HG03460 (cell line): ENCODE data around the gene ST6GALNAC6.
"Not testable (repeated sequence)": the region's sequence is repeated elsewhere in the genome, so short reads cannot be mapped to it uniquely, and the experiment has no call there.

Experiments used
- ATAC-seq: cut with Tn5 transposase; IDR thresholded peaks from one replicate; pipeline ENCODE4 v1.9.1; 2021; ENCODE audit not compliant: unreplicated experiment

ST6GALNAC6 gene

DNA sequence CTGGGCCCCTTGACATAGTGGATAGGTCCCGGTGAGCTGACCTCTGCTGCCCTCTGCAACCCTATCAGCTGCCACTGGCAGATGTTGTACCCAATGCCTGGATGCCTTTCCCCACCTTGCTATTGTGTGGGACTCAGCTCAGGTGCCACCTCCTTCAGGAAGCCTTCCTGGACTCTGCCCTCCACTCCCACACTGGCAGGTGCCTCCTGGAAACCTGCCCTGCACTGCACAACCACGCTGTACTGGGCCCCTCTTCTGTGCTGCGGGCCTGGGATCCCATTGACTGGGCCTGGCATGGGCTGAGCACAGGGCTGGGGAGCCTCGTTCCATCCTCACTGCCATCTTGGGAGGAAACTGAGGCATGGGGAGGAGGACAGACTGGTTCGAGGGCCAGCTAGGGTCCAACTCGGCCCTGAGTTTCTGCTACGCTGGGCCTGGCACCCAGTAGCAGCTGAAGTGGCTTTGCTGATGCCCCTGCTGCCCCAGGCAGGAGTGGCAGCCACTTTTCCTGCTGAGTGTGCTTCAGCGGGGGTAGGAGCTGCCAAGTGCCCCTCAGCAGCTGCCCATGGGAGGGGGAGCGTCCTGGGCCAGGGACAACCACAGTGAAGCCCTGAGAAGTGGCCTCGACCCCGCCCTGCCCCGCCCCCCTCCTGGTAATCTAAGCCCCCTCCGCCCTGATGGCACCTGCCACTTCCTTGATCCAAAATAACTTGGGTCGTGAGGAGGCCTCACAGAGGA lies 23.2 kb downstream of the ST6GALNAC6 start:
- no peak for ATAC-seq

DNA sequence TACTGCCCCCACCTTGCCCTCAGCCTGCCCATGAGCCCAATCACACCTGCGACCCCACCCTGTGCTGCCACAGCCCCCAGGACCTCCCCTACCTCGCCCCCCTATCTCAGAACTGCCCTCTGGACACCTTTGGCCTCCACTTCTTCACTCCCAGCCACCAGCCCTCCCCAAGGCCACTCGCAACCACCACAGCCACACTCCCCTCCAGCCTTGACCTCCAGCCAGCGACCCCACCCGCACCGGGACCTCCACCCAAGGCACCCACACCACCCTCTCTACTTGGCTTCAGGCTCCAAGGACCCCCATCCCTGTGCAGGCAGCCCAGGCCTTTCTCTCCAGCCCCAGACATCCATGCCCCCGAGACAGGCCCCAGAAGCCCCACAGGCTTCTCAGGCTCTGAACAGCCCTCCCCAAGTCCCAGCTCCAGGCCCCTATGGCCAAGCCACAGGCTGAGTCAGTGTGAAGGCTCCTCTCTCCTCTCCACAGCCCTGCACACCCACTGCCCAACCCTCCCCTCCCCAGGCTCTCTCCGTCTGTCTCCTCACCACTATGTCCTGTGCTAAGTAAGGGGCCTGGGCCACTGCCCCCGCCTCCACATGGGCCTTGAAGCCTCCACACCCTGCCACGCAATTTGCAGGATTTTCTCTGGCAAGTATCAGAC lies 24.0 kb downstream of the ST6GALNAC6 start:
- ATAC-seq = no peak

DNA sequence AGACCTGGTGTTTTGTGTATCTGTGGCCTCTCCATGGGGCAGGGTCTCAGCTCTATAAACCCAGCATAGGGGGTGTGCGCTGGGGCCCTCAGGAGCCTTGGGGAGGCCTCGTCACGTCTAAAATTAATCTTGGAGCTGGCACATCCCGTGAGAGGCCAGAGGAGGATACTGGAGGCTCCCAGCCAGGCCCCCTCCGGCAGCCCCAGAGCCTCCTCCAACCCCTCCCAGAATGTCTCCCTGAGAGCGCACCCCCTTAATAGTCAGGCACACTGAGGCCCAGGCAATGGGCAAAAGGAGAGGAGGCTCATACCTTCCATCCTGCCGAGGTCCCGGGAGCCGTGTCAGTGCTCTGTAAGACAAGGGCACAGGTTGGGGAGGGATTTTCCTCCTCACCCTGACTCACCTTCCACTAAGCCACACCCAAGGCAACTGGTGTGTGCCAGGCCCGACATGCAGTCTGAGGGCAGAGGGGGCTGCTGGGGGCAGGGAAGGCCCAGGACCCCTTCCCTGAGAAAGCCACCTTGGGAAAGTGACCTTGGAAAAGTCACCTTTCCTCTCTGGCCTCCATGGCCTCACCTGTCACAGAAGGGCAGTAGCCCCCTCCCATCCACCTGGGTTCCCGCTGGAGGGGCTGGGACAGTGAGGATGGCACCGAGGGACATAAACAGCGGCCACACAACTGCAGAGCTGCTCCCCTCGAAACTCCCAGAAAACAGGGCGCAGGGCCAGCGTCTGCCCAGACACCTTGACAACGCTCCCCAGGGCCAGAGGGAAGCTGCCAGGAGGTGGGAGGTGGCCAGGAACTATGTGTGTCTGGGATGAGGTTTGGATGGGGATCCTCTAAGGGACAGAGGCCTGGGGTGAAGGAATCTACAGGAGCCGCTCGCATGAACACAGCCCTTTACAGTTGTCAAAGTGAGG lies 24.8 kb downstream of the ST6GALNAC6 start:
- no peak for ATAC-seq

DNA sequence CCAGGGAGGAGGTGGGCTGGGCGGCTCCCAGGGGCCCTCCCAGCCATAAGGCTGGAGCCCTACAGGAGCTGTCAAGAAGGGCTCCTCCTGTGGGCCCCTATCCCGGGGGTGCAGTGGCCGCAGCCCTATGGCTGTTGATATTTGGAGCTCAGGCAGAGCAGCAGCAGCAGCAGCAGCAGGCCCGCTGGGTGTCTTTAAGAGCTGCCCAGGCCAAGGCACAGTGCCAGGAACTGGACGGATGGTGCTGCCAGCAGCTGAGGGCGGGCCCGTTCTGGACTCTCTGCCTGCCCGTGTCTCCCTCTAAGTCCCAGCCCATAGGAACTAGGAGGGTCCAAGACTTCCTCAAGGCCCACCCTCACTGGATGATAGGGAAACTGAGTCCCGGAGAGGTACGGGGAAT lies 25.5 kb downstream of the ST6GALNAC6 start:
- ATAC-seq = no peak

DNA sequence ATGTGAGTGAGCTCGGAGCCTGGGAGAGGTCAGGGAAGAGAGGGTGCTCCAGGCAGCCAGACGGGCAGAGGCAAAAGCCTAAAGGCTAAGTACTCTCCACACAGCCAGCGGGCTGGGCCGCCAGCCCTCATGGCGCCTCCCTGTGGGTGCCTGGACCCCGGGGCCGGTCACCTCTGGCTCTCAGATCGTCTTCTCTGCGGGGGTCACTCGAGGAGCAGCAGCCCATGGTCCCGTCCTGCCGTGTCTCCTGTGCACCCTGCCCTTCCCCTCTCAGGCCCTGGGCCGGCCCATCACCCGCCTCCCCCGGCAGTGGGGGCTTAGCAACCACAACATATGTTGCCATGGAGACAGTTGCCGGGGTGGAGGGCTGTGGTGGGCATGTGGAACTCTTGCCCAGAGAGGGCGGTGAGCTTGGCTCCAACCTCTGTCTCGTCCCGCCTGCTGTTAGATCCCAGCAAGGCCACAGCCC lies 26.1 kb downstream of the ST6GALNAC6 start:
- no peak for ATAC-seq

DNA sequence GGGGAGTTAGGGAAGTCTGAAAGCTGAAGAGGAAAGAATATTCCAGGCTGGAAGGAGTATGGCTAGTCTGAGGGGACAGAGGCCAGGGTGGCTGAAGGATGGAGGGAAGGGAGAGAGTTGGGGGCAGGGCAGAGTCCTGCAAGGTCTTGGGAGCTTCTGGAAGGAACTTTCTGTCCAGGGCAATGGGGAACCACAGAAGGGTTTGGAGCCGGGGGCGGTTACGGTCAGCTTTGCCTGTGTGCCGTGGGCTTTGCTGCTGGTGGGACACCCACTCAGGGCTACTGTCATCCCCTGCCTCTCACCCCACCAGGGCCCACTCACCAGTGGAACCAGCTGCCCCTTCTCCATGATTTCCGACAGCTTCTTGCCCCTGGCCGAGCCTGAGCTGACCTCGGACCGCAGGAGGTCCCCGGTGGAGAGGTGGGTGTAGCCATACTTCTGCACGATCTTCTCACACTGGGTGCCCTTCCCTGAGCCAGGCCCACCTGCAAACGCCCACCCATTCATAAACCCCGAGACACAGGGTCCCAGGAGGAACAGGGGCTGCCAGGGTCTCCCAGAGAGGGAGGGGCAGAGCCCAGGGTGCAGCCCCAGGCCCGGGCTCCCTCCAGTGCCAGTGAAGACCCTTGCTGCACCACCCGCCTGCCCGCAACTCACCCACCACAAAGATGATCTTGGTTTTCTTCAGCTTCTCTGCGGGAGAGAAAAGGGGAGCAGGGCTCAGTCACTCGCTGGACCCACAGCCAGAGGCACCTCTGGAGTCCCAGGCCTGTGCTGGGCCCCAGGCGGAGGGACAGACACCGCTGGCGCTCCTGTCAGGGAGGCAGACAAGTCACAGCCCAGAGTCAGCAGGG lies 26.8 kb downstream of the ST6GALNAC6 start:
- no peak for ATAC-seq

DNA sequence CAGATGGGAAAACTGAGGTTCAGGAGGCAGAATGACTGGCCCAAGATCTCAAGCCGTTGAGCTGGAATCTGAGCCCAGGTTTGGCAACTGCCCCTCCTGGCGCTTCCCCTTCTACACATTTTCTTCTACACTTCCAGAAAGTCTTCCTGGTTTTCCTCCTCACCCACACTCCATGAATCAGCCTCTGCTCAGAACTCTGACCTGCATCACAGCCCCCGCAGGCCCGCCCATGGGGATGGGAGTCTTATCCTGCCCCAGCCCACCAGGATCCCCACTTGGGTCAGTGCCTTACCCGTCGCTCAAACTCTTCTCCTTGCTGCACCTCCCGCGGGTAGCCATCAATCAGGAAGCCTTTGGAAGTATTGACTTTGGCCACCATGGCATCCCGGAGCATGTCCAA lies 27.9 kb downstream of the ST6GALNAC6 start:
- no peak for ATAC-seq

DNA sequence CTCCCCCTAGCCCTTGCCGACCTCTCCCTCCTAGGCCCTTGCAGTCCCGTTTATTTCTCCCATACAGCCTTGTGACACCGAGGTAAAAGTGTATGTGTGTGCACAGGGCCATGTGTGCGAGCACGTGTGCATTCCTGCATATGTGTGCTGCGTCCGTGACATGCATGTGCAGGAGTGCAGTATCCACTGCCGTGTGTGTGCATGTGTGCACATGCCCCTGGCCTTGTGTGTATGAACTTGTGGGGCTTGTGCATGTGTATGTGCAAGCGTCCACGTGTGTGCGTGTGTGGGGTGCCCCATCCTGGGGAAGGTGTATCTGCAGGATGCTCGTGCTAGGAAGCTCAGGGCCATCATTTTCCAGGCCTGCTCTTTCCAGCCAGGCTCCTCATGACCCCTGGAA lies 28.5 kb downstream of the ST6GALNAC6 start:
- ATAC-seq = no peak

DNA sequence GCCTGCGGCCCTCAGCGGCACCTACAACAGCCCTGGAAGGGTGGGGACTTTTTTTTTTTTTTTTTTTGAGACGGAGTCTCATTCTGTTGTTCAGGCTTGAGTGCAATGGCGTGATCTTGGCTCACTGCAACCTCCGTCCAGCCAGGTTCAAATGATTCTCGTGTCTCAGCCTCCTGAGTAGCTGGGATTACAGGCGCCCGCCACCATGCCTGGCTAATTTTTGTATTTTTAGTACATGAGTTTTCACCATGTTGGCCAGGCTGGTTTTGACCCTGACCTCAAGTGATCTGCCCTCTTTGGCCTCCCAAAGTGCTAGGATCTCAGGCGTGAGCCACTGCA lies 29.3 kb downstream of the ST6GALNAC6 start:
- ATAC-seq = not testable (repeated sequence)

DNA sequence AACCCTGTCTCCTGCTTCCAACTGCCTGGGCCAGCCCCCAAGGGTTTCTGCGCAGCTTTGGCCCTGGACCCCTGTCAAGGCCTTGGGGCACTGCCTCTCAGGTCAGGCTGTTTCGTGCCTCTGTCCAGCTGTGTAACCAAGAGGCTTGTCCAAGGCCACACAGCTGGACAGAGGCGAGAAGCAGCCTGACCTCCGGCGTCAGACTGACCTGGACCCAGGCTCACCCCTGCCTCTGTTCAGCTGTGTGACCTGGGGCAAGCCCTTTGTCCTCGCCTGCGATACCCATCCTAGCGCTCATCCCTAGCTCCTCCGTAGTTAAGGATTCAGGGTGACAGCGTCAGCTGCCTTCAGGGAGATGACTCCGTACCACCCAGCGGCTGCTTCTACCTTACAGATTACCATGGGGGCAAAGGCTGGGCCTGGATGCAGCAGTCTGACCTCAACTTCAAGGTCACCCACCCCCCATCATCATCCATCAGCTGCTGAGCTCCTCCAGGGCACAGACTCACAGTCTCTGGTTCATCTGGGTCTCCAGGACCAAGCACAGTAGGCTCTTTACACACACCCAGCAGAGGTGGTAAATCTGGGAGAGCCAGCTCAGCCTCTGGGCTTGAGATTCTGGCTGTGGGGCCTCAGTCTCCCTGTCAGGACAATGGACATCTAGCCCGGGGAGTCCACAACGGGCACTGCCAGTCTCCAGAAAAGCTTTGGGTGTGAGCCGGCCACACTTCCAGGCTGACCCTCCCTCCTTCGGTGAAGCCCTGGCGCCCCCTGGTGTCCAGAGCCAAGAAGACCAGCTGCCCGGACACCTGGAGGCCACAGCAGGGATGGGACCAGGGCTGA lies 29.9 kb downstream of the ST6GALNAC6 start:
- ATAC-seq = peak; percentile 53

DNA sequence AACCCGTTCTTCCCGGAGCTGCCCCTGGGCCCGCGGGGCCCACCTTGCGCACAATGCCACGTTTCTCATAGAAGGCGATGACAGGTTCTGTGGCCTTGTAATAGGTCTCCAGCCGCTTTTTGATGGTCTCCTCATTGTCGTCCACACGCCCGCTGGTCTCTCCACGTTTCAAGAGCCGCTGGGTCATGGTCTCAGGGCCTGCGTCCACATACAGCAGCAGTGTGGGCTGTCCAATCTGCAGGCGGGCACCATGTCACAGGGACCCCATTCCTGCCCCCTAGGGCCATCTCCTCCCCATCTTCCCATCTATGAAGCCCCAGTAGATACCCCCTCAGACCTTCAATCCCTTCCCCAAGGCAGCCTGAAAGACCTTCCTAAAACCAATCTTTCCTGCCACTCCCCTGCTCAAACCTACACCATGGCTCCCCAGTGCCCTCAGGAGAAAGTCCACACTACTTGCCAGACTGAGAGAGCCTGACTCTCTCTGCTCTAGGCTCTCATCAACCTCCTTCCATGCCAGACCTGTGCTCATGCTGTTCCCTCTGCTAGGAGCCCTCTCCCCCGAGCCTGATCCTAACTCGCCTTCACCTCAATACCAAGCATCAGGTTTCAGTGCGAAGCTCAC lies 31.0 kb downstream of the ST6GALNAC6 start:
- ATAC-seq = no peak

DNA sequence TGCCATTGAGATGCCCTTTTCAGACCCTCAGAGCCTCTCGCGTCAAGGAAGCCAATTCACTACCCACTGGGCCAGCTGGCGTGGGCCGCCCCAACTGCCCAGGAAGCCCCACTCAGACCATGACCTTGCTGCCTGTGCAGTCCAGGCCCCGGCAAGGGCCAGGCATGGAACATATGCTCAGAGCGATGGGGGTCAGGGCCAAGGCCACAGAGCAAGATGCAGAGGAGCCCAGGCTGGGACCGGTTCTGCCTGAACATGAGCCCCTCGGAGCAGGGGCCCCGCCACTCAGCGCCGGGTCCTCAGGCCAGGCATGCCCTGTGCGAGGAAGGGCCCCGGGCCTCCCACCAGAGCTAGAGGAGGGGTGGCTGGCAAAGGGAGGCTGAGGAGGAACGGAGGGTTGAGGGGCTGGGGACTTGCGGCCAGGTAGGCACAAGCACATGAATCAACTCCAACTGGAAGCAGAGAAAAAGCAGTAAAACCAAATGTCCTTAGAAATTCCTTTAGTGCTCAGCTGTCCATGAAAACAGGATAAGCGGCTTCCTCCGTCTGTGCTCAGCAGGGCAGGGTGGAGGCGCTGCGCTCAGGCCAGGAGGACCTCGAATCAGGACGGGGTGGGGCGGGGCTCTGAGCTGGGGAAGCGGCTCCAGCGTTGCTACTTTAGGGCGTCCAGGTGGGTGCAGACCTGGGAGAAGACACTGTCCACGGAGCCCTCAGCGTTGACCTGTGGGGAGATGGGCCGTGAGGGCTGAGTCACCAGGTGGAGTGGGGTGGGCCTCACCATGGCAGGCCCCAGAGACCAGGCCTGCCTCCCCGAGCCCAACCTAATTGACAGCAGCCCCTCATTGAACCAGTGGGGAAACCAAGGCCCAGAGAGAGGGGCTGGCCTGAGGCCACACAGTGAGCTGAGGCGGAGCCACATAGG lies 31.8 kb downstream of the ST6GALNAC6 start:
- ATAC-seq = no peak

DNA sequence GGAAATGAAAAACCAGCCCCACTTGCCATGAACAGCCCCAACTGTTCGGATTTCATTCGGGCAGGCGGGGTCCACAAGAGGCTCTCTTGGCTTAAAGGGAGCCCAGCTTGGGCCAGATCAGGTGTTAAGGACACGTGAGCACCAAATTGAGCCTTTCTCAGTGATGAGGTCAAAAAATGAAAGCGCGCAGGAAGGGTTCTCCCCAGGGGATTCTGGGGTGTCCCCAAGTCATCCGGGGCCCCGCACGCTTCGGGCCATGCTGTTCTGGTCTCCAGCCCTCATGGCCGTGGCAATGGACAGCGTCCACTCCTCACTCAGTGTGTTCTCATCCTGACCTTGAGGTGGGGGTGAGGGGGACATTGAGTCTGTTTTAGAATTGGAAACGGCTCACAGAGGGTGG lies 32.9 kb downstream of the ST6GALNAC6 start:
- no peak for ATAC-seq

DNA sequence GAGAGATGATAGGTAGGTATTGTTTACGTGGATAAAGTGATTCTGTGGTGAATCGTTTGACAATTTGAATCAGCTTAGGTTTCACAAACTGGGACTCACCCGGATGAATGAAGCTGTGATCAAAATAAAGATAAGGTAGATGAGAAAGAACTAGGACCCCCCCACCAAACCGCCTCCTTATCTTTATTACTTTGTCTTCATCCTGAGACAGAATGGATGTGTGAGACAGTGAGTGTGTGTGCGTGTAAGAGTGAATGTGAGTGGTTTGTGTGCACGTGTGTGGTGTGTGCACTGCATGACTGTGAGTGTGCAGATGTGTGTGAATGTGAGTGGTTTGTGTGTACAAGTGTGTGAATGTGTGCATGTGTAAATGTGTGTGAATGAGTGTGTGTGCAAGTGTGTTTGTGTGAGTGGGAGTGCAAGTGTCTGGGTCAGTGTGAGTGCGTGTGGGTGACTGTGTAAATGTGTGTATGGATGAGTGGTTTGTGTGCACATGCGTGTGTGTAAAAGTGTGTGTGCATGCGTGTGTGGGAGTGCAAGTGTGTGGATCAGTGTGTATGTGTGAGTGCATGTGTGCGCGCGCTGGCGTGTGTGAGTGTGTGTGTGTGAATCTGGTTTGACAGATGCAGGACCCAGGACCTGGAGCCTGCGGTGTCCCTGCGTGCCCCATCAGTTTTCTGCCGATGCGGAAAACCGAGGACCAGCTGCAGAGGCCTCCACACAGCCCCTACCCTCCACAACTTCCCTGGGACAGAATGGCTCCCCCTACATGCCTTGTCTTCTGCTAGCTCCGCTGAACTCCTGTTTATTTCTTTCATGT lies 33.5 kb downstream of the ST6GALNAC6 start:
- no peak for ATAC-seq

DNA sequence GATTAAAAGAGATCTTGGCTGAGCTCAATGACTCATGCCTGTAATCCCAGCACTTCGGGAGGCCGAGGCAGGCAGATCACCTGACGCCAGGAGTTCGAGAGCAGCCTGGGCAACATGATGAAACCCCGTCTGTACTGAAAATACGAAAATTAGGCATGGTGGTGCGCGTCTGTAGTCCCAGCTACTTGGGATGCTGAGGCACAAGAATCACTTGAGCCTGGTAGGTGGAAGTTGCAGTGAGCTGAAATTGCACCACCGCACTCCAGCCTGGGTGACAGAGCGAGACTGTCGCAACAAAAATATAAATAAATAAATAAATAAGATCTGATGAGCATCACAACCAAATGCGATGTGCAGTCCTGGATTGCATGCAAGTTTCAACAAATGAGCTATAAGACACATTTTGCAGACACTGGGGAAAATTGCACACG lies 36.2 kb downstream of the ST6GALNAC6 start:
- no peak for ATAC-seq

DNA sequence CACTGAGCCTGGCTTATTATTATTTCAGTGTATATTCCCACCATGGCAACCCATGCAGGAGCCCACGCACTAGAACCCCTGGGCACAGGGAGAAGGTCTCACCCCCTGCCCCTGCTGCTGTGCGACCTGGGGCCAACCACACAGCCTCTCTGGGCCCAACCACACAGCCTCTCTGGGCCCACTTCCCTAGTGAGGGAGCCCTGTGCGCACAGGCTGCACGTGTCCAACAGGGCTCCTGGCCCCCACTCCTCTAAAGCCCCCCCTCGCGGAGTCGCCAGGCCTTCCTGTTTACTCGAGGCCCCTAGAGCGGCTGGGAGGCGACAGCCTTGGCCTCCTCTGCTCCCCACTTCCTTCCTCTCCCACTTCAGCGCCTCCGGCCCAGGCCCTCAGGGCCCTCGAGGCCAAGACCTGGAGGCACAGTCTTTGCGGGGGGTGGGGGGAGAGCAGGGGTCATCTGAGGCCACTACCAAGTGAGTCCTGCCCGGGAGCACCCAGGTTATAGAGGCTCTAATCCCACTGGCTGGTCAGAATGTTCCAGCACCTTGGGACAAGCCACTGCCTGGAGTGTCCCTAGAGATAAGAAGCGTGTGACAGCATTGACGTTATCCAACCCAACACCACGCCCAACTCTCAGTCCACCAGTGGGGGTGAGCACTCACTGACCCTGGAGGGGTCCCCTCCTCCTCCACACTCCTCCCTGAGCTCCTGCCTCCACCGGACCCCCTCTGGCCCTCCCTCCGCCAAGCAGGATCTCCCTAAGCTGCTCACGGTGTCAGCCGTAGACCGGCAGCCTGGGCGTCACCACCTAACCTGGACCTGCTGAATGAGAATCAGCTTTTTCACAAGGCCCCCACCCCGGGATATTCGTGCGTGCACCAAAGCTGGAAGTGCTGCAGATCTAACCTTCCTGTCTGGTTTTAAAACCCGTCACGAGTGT lies 37.1 kb downstream of the ST6GALNAC6 start:
- ATAC-seq = no peak
